NCI-H2107 treated with DMSO at 0.1 percent for 48 hours (cell line): ENCODE measurements around the gene LONRF2.
"Not testable (repeated sequence)": the region's sequence is repeated elsewhere in the genome, so short reads cannot be mapped to it uniquely, and the experiment has no call there.

Experiments used
- DNase-seq: peaks from one replicate; lab custom pipeline; 2025; ENCODE audit not compliant: unreplicated experiment; lab: John Stamatoyannopoulos, UW

LONRF2 gene

DNA sequence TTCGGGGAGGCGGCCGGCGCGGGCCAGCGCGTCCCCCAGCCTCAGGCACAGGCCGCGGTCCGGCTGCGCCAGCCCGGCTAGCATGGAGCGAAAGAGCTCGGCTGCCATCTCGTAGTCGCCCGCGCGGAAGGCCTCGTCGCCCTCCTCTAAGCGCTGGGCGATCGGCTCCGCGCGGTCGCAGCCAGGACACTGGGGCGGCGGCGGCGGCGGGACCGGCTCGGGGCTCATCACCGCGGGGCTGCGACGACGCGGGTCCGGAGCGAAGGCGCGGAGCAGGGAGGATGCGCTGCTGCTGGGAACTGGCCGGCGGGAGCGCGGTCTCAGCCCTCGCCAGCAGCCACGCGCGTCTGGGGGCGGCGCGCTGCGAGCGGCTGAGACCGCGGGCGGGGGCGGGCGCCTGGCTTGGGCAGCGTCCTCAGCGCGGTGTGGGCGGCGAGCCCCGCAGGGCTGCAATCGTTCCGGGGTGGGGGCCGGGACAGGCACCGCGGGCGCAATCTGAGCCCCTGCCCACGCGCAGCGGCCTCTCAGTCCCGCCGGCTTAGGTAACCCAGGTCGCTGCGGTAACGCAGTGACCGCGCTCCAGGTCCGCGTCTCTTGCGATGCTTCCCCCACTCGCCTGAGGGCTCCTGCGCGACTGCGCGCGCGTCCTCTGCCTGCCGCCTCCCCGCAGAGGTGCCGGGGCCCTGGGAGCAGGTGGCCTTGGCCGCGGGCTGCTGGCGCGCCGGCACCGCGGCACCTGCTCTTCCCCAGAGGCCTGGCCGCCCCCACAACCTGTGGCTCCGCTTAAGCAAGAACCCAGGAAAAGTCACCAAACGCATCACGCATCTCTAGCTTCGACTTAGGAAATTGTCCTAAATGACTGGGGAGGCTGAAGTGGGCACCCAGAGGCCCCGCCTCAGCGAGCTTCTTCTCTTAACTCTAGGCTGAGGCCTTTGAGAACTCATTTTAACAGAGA is at the start of gene LONRF2:
LONRF2 (minus strand) TSS at position 636 of the 955 bp plus-strand sequence; CDS start at position 228, 408 bp downstream.
- peak; percentile 85 for DNase-seq

GRCh38 chr2:100367163-100367562 is 44.9 kb upstream of the LONRF2 start:
- DNase-seq, result no peak

- DNase-seq, result peak; percentile 86
Observed at GRCh38 chr2:100365434-100365833, 43.1 kb upstream of the LONRF2 start.

GRCh38 chr2:100362269-100362668 is 40.0 kb upstream of the LONRF2 start:
- not testable (repeated sequence) for DNase-seq

DNA sequence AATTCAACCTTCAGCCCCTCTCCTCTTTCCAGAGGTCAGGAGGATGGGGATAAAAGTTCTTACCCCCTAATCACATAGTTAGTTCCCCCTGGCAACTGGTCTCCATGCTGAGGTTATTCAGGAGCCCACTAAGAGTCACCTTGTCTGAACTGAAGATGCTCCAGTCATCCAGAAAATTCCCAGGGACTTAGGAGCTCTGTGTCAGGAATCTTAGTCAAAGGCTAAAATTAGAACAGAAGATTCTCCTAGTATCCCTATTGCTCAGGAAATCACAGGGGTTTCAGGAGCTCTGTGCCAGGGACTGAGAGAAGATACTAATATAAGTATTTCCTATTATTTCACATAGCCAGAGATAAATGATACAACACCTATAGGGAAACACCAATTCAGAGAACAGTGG is 37.3 kb upstream of the LONRF2 start:
- DNase-seq, result no peak

- DNase-seq, result no peak
Observed at GRCh38 chr2:100358554-100358953, 36.3 kb upstream of the LONRF2 start.

DNA sequence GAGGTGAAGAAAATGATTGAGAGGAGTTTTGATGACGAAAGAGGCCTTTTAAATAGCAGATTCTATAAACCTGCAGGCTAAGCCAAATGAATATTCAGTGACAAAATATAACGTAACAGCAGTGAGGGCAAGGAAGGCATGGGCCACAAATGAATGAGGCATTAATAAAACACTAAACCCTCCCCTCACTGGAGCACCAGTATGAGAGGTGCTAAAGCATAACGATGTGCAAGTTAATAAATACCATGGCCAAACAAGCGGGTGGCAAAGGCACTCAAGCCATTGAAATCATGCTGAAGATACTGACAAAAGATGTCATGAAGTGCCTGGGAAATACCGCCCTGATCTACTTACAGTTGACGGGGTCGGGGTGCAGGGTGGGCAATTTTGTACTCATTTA is 30.2 kb upstream of the LONRF2 start:
- no peak for DNase-seq

GRCh38 chr2:100350661-100351185 is 28.4 kb upstream of the LONRF2 start:
- DNase-seq, result peak; percentile 87

GRCh38 chr2:100345144-100345543 is 22.8 kb upstream of the LONRF2 start:
- not testable (repeated sequence) for DNase-seq

- no peak for DNase-seq
Observed at GRCh38 chr2:100344433-100344832, 22.1 kb upstream of the LONRF2 start.

DNA sequence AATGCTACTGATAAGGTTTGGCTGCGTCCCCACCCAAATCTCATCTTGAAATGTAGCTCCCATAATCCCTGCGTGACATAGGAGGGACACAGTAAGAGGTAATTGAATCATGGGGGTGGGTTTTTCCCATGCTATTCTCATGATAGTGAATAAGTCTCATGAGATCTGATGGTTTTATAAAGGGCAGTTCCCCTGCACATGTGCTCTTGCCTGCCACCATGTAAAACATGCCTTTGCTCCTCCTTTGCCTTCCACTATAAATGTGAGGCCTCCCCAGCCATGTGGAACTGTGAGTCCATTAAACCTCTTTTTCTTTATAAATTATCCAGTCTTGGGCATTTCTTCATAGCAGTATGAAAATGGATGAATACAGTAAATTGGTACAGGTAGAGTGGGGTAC is 20.2 kb upstream of the LONRF2 start:
- DNase-seq, result not testable (repeated sequence)

GRCh38 chr2:100339823-100340222 is 17.5 kb upstream of the LONRF2 start:
- DNase-seq, result no peak

- DNase-seq, result no peak
Observed at GRCh38 chr2:100334929-100335328, 12.6 kb upstream of the LONRF2 start.

DNA sequence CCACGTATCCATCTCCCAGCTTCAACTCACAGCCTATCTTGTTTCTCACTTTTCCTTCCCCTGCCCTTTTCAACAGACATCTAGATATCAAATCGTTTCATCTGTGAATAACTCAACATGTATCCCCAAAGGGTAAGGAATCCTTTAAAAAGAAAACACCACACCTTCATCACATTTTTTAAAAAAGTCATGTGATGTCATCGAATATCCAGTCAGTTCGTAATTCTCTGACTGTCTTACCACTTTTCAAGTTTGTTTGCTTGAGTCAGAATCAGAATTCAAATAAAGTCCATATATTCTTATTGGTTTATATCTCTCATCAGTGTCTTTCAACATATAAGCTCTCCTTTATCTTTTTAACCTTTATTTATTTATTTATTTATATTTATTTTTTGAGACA is 5.4 kb upstream of the LONRF2 start:
- DNase-seq, result no peak

GRCh38 chr2:100321179-100321865 is 979 bp downstream of the LONRF2 start:
- DNase-seq, result no peak

DNA sequence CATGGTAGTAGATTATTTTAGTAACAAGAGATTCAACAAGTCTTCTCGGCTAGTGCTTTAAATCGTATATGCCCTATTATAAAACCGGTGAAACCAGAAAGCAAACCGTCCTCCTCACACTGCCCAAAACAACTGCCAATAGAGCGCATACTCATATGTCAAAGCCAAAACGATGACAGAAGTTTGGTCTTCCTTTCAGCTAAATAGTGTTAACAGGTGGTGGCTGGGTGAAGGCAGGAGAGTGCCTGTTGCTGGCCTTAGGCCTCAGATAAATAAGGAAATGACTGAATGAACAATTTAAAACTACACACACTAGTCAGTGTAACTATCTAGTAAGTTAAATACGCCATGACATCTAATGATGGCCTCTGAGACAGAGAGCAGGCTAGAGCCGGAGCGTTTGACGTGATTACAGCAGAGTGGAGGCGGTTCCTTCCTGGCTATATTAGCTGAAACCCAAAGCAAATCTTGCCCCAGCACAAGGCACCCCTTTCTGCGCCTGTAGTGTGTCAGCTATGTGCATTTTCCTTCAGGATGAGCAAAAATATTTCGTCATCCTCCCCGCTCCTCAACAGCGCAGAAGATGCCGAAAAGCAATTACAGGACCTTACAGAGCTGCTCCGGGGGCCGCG is 1.6 kb downstream of the LONRF2 start:
- DNase-seq, result peak; percentile 58

- no peak for DNase-seq
Observed at GRCh38 chr2:100317634-100318033, 4.7 kb downstream of the LONRF2 start.

DNA sequence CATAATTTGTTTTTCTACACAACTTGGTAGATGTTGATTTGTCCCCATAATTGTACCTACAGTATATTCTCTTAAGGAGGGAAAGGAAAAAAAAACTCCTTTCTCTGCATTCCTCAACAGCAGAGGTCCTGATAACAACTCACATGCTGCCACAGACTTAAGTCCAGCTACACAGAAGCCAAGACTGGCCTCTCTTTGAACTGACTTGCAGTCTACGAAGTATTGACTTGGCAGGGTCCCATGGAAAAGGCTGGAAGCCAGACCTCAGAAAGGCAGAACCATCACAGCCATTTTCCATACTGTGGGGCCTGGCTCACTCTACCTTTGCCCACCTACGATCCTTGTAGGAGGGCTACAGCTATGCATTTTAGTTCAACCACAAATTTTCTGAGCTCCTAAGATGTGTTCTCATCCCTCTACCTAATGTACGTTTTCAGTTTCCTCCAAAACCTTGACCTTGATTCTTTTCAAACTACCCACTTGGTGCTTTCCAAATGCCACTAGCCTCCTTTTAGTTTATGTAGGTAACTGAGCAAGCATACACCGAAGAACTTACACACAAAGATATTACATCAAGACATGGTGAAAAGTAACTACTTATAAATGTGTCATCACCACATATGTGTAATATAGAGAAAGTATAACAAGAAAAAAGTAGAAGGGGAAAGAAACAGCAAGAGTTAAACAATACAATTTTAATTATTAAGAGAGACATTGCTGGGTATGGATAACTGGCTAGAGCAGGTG is 12.2 kb downstream of the LONRF2 start:
- DNase-seq, result no peak

- DNase-seq, result no peak
Observed at GRCh38 chr2:100309311-100309710, 13.0 kb downstream of the LONRF2 start.

GRCh38 chr2:100303744-100304143 is 18.6 kb downstream of the LONRF2 start:
- DNase-seq, result no peak

GRCh38 chr2:100302585-100302892 is 19.8 kb downstream of the LONRF2 start:
- DNase-seq, result no peak
